Measurements from ENCODE around the gene WDR45B.

The WDR45B gene

GRCh38 chr17:82657926-82658325 lies 9.7 kb upstream of the WDR45B start:
- TF ChIP-seq FOXM1 (IDR thresholded peaks at IDR 0.05; ENCODE audit: borderline replicate concordance, low read depth) (no peak), EP300 (IDR thresholded peaks at IDR 0.05; ENCODE audit: borderline replicate concordance) (no peak), USF1 (IDR thresholded peaks at IDR 0.05) (no peak), TCF12 (IDR thresholded peaks at IDR 0.05; ENCODE audit: low read depth) (no peak), TAF1 (IDR thresholded peaks at IDR 0.05; ENCODE audit: low read depth) (no peak), YY1 (IDR thresholded peaks at IDR 0.05; ENCODE audit: low read depth) (no peak), NFIC (IDR thresholded peaks at IDR 0.05) (no peak), REST (IDR thresholded peaks at IDR 0.05; ENCODE audit: low read depth) (no peak), MAX (IDR thresholded peaks at IDR 0.05) (no peak), CEBPB (IDR thresholded peaks at IDR 0.05) (no peak), RAD21 (IDR thresholded peaks at IDR 0.05; ENCODE audit: low read depth) (no peak), CREB1 (IDR thresholded peaks at IDR 0.05; ENCODE audit: low read depth) (no peak), ZBTB7A (IDR thresholded peaks at IDR 0.05; ENCODE audit: low read depth) (no peak), EGR1 (IDR thresholded peaks at IDR 0.05) (no peak), TEAD4 (IDR thresholded peaks at IDR 0.05) (no peak)

- no peak for TF ChIP-seq FOXM1 (IDR thresholded peaks at IDR 0.05; ENCODE audit: borderline replicate concordance, low read depth)
- TF ChIP-seq EP300 (IDR thresholded peaks at IDR 0.05; ENCODE audit: borderline replicate concordance): no peak
- TF ChIP-seq YY1 (IDR thresholded peaks at IDR 0.05; ENCODE audit: low read depth): no peak
- TF ChIP-seq RAD21 (IDR thresholded peaks at IDR 0.05; ENCODE audit: low read depth): no peak
- no peak for TF ChIP-seq NFIC (IDR thresholded peaks at IDR 0.05)
- no peak for TF ChIP-seq USF1 (IDR thresholded peaks at IDR 0.05)
- no peak for TF ChIP-seq TEAD4 (IDR thresholded peaks at IDR 0.05)
- no peak for TF ChIP-seq TCF12 (IDR thresholded peaks at IDR 0.05; ENCODE audit: low read depth)
- TF ChIP-seq CEBPB (IDR thresholded peaks at IDR 0.05): no peak
- TF ChIP-seq ZBTB7A (IDR thresholded peaks at IDR 0.05; ENCODE audit: low read depth): no peak
- no peak for TF ChIP-seq CREB1 (IDR thresholded peaks at IDR 0.05; ENCODE audit: low read depth)
- TF ChIP-seq MAX (IDR thresholded peaks at IDR 0.05): no peak
- TF ChIP-seq REST (IDR thresholded peaks at IDR 0.05; ENCODE audit: low read depth): no peak
Observed at GRCh38 chr17:82656266-82656665, 8.0 kb upstream of the WDR45B start.

GRCh38 chr17:82655523-82655922 lies 7.3 kb upstream of the WDR45B start:
- TF ChIP-seq REST (IDR thresholded peaks at IDR 0.05; ENCODE audit: low read depth) (no peak), CEBPB (IDR thresholded peaks at IDR 0.05) (no peak), TAF1 (IDR thresholded peaks at IDR 0.05; ENCODE audit: low read depth) (no peak), ZBTB7A (IDR thresholded peaks at IDR 0.05; ENCODE audit: low read depth) (no peak), EP300 (IDR thresholded peaks at IDR 0.05; ENCODE audit: borderline replicate concordance) (no peak), USF1 (IDR thresholded peaks at IDR 0.05) (no peak)

- TF ChIP-seq YY1 (IDR thresholded peaks at IDR 0.05; ENCODE audit: low read depth): no peak
- TF ChIP-seq ZBTB7A (IDR thresholded peaks at IDR 0.05; ENCODE audit: low read depth): no peak
- no peak for TF ChIP-seq RAD21 (IDR thresholded peaks at IDR 0.05; ENCODE audit: low read depth)
- TF ChIP-seq MAX (IDR thresholded peaks at IDR 0.05): no peak
- TF ChIP-seq EGR1 (IDR thresholded peaks at IDR 0.05): no peak
- no peak for TF ChIP-seq TAF1 (IDR thresholded peaks at IDR 0.05; ENCODE audit: low read depth)
- TF ChIP-seq REST (IDR thresholded peaks at IDR 0.05; ENCODE audit: low read depth): no peak
Observed at GRCh38 chr17:82655038-82655479, 6.8 kb upstream of the WDR45B start.

All from Ishikawa (cell line).